SU-DHL-6 (cell line): ENCODE results near the gene UQCC2.

Source experiments
- H2AFZ ChIP-seq: fragments of 200-600 bp; sonication (generic); 2 replicates; pipeline ENCODE4 v1.6.1; 2014; ENCODE audit warnings: low read depth, mild to moderate bottlenecking, moderate library complexity, mixed read lengths, antibody characterized with exemption, low read length; ENCODE audit not compliant: severe bottlenecking
- H3F3A ChIP-seq: fragments of 200-600 bp; shearing (Covaris generic); 2 replicates; pipeline ENCODE4 v1.6.0; 2016; ENCODE audit warnings: antibody characterized with exemption, mild to moderate bottlenecking; ENCODE audit not compliant: insufficient read depth
- H3K27ac ChIP-seq: fragments of 200-600 bp; sonication (generic); 2 replicates; pipeline ENCODE4 v1.5.1; 2016; ENCODE audit warnings: low read depth, mild to moderate bottlenecking, low read length, moderate library complexity, mixed read lengths
- H3K27me3 ChIP-seq: fragments of 200-600 bp; sonication (generic), shearing (Covaris generic); 2 replicates; pipeline ENCODE4 v1.6.0; 2014; ENCODE audit warnings: mild to moderate bottlenecking, low read length
- H3K36me3 ChIP-seq: fragments of 200-600 bp; sonication (generic); 2 replicates; pipeline ENCODE4 v1.6.1; 2014; ENCODE audit warnings: mild to moderate bottlenecking, low read length, mixed read lengths
- H3K4me2 ChIP-seq: fragments of 300-600, 200-600 bp; shearing (Covaris generic), sonication (generic); 2 replicates; pipeline ENCODE4 v1.6.0; 2014; ENCODE audit warnings: low read length, low read depth, mild to moderate bottlenecking; ENCODE audit not compliant: poor library complexity, severe bottlenecking
- H3K4me3 ChIP-seq: fragments of 200-600 bp; sonication (generic); 2 replicates; pipeline ENCODE4 v1.5.1; 2014; ENCODE audit warnings: antibody characterized with exemption, low read length, mild to moderate bottlenecking, mixed read lengths; ENCODE audit not compliant: insufficient read depth, poor library complexity, severe bottlenecking
- H3K79me2 ChIP-seq: fragments of 200-600 bp; sonication (generic); 2 replicates; pipeline ENCODE4 v1.6.1; 2014; ENCODE audit warnings: mild to moderate bottlenecking, low read length, moderate library complexity; ENCODE audit not compliant: insufficient read depth
- H3K9ac ChIP-seq: fragments of 200-600 bp; sonication (generic); 2 replicates; pipeline ENCODE4 v1.7.0; 2014; ENCODE audit warnings: mild to moderate bottlenecking, low read length
- H3K9me2 ChIP-seq: fragments of 200-600 bp; sonication (generic); replicated peaks from 2 replicates; pipeline ENCODE4 v1.6.1; 2014; ENCODE audit warnings: low read length; ENCODE audit not compliant: insufficient read depth
- H3K9me3 ChIP-seq: fragments of 200-600 bp; sonication (generic); 2 replicates; pipeline ENCODE4 v1.6.1; 2014; ENCODE audit warnings: low read length, mixed read lengths; ENCODE audit not compliant: insufficient read depth
- H4K20me1 ChIP-seq: fragments of 200-600 bp; sonication (generic); 2 replicates; pipeline ENCODE4 v1.6.1; 2014; ENCODE audit warnings: low read depth, mild to moderate bottlenecking, antibody characterized with exemption, low read length, moderate library complexity, mixed read lengths
- EZH2phosphoT487 ChIP-seq: fragments of 200-600 bp; sonication (generic), shearing (Covaris generic); conservative IDR thresholded peaks from 2 replicates; pipeline ENCODE4 v1.6.1; 2018; ENCODE audit warnings: mild to moderate bottlenecking, antibody characterized with exemption, low read length, moderate library complexity, mixed read lengths
- TF ChIP-seq, protein P1 (sequence below): fragments of 200-600 bp; sonication (generic); IDR thresholded peaks from one replicate; pipeline ENCODE4 v1.5.1; 2017; ENCODE audit warnings: antibody characterized with exemption, mild to moderate bottlenecking, low read length, moderate library complexity; ENCODE audit not compliant: insufficient read depth, poor library complexity, severe bottlenecking

Gene UQCC2

DNA sequence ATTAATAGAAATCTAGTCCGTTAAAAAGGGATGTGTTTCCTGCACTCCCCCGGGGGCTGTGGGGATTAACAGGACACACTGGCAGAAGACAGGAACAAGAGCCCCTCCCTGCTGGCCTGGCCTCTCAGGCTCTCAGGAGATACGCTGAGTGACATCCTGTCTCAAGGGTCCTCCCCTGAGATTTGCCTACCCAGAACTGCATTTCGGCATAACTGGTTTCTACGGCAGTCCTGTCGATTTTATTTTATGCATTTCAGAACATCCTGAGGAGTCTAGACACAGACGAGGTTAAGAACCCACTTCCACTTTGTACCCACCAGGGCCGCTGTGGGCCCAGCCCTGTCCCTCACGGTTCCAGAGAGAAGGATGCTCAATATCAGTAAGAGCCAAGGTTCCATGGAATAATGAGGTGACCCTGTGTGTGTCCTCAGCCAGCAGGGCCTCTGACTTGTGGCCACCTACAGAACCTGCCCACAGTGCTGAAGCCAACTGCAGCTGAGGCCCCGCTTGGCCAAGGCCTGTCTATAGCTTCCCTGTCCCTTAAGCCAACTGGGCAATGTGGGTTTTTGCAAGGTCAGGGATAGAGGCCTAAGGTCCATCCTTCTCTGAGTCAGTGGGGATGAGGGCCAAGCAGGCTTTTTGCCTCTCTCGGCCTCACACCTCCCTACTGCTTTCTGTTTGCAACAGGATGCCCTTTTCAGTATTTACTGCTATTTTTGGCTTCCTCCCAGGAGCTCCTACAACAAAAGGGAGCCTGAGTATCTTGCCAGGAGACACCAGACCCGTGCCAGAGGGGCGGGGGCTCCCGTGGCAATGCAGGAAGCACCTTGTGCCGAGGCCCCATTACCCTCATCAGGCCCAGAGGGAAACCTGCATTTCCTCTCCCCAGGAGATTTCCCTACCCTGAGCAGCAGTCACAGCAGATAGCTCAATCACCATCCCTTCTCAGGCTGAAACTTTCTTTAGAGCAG is 14.7 kb downstream of the UQCC2 start:
- Histone ChIP-seq H3K9me3 (no peaks in the 10 kb centered on the region), H3K9ac (no peak overlapping the region), H3K36me3 (0 out of 2 replicates have a peak, but pooled peaks cover 3% of the 10 kb centered on the region), H3K27ac (no peak overlapping the region), H3K9me2 (no peaks in the 10 kb centered on the region), H3K4me3 (no peak overlapping the region), H3K27me3 (no peaks in the 10 kb centered on the region), H3K79me2 (no peaks in the 10 kb centered on the region), H3F3A (peaks cover 21% of the 10 kb centered on the region), H2AFZ (no peak overlapping the region), H4K20me1 (no peaks in the 10 kb centered on the region), H3K4me2 (no peak overlapping the region)
- TF ChIP-seq, protein P1, sequence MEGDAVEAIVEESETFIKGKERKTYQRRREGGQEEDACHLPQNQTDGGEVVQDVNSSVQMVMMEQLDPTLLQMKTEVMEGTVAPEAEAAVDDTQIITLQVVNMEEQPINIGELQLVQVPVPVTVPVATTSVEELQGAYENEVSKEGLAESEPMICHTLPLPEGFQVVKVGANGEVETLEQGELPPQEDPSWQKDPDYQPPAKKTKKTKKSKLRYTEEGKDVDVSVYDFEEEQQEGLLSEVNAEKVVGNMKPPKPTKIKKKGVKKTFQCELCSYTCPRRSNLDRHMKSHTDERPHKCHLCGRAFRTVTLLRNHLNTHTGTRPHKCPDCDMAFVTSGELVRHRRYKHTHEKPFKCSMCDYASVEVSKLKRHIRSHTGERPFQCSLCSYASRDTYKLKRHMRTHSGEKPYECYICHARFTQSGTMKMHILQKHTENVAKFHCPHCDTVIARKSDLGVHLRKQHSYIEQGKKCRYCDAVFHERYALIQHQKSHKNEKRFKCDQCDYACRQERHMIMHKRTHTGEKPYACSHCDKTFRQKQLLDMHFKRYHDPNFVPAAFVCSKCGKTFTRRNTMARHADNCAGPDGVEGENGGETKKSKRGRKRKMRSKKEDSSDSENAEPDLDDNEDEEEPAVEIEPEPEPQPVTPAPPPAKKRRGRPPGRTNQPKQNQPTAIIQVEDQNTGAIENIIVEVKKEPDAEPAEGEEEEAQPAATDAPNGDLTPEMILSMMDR = no peak
- TF ChIP-seq EZH2phosphoT487 = no peak

DNA sequence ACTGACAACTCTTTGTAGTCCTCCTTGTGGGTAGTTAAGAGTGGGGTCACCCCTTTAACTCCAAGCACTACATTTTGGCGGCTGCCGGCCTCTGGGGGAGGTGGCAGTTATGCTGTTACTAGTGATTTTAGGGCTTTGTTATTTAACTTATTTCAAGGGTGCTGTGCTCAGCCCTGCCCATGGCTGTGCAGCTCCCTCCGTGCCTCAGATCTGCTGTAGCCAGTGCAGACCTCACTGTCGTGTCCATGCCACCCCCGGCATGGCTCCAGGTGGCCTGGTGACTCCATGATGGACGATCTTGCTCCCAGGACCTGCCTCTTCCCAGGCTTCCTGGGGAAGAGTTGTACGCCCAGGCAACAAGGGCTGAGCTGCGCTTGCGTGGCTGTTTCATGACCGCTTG is 15.4 kb downstream of the UQCC2 start:
- Histone ChIP-seq H3K79me2 (no peaks in the 10 kb centered on the region), H3K27ac (no peak overlapping the region), H3K9ac (no peak overlapping the region), H4K20me1 (no peaks in the 10 kb centered on the region), H3F3A (peaks cover 21% of the 10 kb centered on the region), H3K9me2 (no peaks in the 10 kb centered on the region), H3K27me3 (no peaks in the 10 kb centered on the region), H3K4me2 (no peak overlapping the region), H3K9me3 (no peaks in the 10 kb centered on the region), H3K36me3 (0 out of 2 replicates have a peak, but pooled peaks cover 3% of the 10 kb centered on the region), H3K4me3 (no peak overlapping the region), H2AFZ (no peak overlapping the region)
- TF ChIP-seq EZH2phosphoT487 = no peak
- TF ChIP-seq, protein P1 = no peak

DNA sequence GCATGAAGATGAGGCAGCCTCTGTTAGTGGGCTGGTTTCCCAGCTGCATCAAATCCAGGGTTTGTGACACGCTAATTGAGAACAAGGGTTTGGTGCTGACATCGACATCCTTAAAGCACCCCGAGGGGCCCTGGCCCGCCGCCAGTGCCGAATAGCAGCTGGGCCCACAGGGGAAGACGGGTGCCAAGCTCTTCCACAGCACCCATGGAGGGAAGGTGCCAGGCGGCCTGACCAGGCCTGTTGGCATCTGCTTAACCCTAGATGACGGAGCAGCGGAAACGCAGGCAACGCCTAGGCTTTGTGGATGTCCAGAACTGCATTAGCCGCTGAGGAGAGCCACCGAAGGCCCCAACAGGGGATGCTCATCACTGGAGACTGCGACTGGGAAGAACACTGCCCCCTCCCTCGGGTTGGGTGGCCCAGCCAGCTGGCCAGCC is 16.0 kb downstream of the UQCC2 start:
- Histone ChIP-seq H3K9ac (no peak overlapping the region), H3K27me3 (no peaks in the 10 kb centered on the region), H2AFZ (no peak overlapping the region), H3K36me3 (0 out of 2 replicates have a peak, but pooled peaks cover 3% of the 10 kb centered on the region), H3K79me2 (no peaks in the 10 kb centered on the region), H4K20me1 (no peaks in the 10 kb centered on the region), H3K27ac (no peak overlapping the region), H3K4me3 (no peak overlapping the region), H3F3A (peaks cover 16% of the 10 kb centered on the region), H3K4me2 (no peak overlapping the region), H3K9me3 (no peaks in the 10 kb centered on the region), H3K9me2 (no peaks in the 10 kb centered on the region)
- TF ChIP-seq EZH2phosphoT487 = no peak
- TF ChIP-seq, protein P1 = no peak
